ENCODE measurements around the gene PROK1.

The PROK1 gene

DNA sequence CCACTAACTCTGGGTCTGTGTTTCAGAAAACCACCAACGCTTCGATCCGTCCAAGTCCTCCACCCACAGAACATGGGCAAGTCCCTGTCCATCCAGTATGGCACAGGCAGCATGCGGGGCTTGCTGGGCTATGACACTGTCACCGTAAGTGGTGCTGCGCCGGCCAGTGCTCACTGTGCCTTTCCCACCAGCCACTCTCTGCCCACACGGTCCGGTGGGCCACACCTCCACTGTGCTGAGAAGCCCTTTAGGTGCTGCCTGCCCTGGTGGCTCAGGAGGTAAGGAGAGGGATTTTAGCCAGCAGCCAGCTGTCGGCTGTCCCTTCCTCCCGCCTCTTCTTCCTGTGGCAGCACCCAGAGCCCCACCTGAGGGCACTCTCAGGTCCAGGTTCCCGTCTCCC is 33.9 kb downstream of the PROK1 start:
- DNase-seq (ENCODE audit: low read depth), result no peak
- no peak for TF ChIP-seq MYC (IDR thresholded peaks at IDR 0.05; ENCODE audit: low read depth, low read length)
- TF ChIP-seq, protein P1, sequence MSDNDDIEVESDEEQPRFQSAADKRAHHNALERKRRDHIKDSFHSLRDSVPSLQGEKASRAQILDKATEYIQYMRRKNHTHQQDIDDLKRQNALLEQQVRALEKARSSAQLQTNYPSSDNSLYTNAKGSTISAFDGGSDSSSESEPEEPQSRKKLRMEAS (IDR thresholded peaks at IDR 0.05; ENCODE audit: low read depth, low read length), result no peak
- no peak for TF ChIP-seq POLR2A (IDR thresholded peaks at IDR 0.05; ENCODE audit: extremely low read depth, insufficient read length)
- TF ChIP-seq, protein P2, sequence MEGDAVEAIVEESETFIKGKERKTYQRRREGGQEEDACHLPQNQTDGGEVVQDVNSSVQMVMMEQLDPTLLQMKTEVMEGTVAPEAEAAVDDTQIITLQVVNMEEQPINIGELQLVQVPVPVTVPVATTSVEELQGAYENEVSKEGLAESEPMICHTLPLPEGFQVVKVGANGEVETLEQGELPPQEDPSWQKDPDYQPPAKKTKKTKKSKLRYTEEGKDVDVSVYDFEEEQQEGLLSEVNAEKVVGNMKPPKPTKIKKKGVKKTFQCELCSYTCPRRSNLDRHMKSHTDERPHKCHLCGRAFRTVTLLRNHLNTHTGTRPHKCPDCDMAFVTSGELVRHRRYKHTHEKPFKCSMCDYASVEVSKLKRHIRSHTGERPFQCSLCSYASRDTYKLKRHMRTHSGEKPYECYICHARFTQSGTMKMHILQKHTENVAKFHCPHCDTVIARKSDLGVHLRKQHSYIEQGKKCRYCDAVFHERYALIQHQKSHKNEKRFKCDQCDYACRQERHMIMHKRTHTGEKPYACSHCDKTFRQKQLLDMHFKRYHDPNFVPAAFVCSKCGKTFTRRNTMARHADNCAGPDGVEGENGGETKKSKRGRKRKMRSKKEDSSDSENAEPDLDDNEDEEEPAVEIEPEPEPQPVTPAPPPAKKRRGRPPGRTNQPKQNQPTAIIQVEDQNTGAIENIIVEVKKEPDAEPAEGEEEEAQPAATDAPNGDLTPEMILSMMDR (IDR thresholded peaks at IDR 0.05; ENCODE audit: low read depth, low read length), result no peak
- H3K4me3 ChIP-seq (ENCODE audit: low read depth, low read length), result no peak overlapping the region

DNA sequence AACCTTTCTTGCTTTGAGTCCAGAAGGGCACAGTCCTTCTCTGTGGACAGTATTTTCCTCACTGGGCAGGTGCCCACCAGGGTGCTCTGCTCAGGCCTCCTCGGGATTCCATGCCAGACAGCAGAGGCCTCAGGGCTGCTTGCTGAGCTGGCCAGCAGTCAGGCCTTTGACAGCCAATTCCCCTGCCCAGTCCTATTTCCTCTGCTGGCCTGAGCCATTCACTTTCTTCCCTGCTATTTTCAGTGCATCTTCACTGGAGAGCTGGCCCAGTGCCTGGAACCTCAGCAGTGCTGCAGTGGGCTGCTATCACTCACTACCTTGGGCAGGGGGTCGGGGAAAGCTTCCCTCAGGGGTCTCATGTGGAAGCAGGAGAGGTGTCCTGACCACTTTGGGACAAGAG is 34.8 kb downstream of the PROK1 start:
- H3K4me3 ChIP-seq (ENCODE audit: low read depth, low read length), result no peak overlapping the region
- no peak for DNase-seq (ENCODE audit: low read depth)
- TF ChIP-seq MYC (IDR thresholded peaks at IDR 0.05; ENCODE audit: low read depth, low read length), result no peak
- TF ChIP-seq, protein P1 (IDR thresholded peaks at IDR 0.05; ENCODE audit: low read depth, low read length), result no peak

DNA sequence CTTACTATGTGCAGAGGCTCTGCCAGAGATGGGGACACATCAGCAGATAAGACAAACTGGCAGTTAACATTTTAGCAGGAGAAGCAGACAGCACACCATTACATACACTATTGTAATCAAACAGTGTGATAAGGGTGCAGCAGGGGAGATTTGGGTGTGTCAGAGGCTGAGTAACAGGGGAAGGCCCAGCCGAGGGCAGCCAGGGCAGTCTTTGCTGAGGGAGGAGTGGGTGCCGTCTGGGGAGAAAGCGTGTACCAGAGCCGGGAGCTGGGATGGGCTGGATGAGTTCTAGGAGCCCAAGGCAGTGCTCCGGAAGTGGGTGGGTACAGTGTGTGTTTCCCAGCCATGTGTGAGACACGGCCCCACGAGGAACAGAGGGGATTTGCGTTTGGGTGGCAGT is 36.8 kb downstream of the PROK1 start:
- no peak for TF ChIP-seq POLR2A (IDR thresholded peaks at IDR 0.05; ENCODE audit: extremely low read depth, insufficient read length)
- TF ChIP-seq, protein P1 (IDR thresholded peaks at IDR 0.05; ENCODE audit: low read depth, low read length), result no peak
- TF ChIP-seq, protein P2 (IDR thresholded peaks at IDR 0.05; ENCODE audit: low read depth, low read length), result no peak
- no peak for TF ChIP-seq MYC (IDR thresholded peaks at IDR 0.05; ENCODE audit: low read depth, low read length)
- DNase-seq (ENCODE audit: low read depth), result no peak
- H3K4me3 ChIP-seq (ENCODE audit: low read depth, low read length), result no peak overlapping the region

DNA sequence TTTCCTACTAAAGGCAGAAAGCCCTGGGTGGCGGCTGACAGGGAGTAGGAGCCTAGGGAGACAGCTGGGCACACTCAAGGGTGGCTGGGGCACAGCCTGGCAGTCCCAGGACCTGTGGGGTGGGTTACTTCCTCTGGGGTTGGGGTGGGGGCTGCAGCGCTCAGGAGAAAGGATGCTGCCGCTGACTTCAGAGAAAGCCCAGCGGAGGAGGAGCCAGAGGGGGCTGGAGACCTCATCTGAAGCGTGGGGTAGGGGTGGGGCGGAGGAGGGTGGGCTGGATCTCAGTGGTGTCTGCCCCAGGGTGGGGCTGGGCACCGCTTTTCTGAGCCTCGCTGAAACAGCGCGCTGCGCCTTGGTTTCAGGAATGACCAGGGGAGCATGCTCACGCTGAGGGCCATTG is 37.2 kb downstream of the PROK1 start:
- H3K4me3 ChIP-seq (ENCODE audit: low read depth, low read length), result no peak overlapping the region
- no peak for TF ChIP-seq MYC (IDR thresholded peaks at IDR 0.05; ENCODE audit: low read depth, low read length)
- TF ChIP-seq POLR2A (IDR thresholded peaks at IDR 0.05; ENCODE audit: extremely low read depth, insufficient read length), result no peak
- TF ChIP-seq, protein P1 (IDR thresholded peaks at IDR 0.05; ENCODE audit: low read depth, low read length), result no peak
- TF ChIP-seq, protein P2 (IDR thresholded peaks at IDR 0.05; ENCODE audit: low read depth, low read length), result no peak
- DNase-seq (ENCODE audit: low read depth), result no peak

DNA sequence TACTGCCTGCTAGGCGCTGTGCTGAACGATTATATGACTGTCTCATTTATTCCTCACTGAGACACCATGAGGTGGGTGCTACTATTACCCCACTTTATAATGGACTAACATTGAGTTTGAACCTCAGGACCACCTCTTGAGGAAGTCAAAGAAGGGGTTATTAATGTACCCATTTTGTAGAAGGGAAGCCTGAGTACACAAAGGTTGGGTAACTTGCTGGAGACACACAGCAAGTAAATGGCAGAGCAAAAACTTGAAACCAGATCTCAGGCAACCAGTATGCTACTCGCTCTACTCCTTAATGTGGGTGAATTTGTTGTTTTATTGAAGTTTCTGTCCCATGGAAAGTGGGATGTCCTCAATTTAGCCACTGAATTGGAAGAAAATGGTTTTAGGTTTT is 37.9 kb downstream of the PROK1 start:
- H3K4me3 ChIP-seq (ENCODE audit: low read depth, low read length), result no peak overlapping the region
- TF ChIP-seq POLR2A (IDR thresholded peaks at IDR 0.05; ENCODE audit: extremely low read depth, insufficient read length) (no peak), MYC (IDR thresholded peaks at IDR 0.05; ENCODE audit: low read depth, low read length) (no peak)
- TF ChIP-seq, protein P1 (IDR thresholded peaks at IDR 0.05; ENCODE audit: low read depth, low read length), result no peak
- TF ChIP-seq, protein P2 (IDR thresholded peaks at IDR 0.05; ENCODE audit: low read depth, low read length), result no peak
- no peak for DNase-seq (ENCODE audit: low read depth)

DNA sequence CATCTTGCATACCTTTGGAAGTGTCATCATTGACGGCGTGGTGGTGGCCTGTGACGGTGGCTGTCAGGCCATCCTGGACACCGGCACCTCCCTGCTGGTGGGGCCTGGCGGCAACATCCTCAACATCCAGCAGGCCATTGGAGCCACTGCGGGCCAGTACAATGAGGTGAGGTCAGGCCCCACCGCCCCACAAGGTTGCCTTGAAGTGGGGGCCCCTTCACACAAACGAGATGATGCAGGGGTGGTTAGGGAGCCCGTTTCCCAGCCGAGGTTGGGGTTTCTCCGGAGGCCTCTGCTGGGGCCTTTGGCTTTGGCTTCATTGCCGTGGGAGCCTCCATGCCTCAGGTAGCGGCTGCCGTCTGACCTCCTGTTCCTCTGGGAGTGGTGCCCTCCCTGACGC is 38.5 kb downstream of the PROK1 start:
- no peak overlapping the region for H3K4me3 ChIP-seq (ENCODE audit: low read depth, low read length)
- DNase-seq (ENCODE audit: low read depth), result no peak
- TF ChIP-seq, protein P1 (IDR thresholded peaks at IDR 0.05; ENCODE audit: low read depth, low read length), result no peak
- no peak for TF ChIP-seq POLR2A (IDR thresholded peaks at IDR 0.05; ENCODE audit: extremely low read depth, insufficient read length)
- TF ChIP-seq, protein P2 (IDR thresholded peaks at IDR 0.05; ENCODE audit: low read depth, low read length), result no peak
- TF ChIP-seq MYC (IDR thresholded peaks at IDR 0.05; ENCODE audit: low read depth, low read length), result no peak
